GM18526 (cell line): ENCODE results near the gene SLIT3.

Experiments used
- POLR2A ChIP-seq: IDR thresholded peaks from 3 replicates; pipeline ENCODE4 v1.6.1; 2011; ENCODE audit not compliant: insufficient read length; ENCODE audit errors: extremely low read depth

SLIT3 gene

GRCh38 chr5:169221519-169221918 lies 79.4 kb downstream of the SLIT3 start:
- no peak for TF ChIP-seq POLR2A

GRCh38 chr5:169219961-169220360 lies 81.0 kb downstream of the SLIT3 start:
- no peak for TF ChIP-seq POLR2A

- no peak for TF ChIP-seq POLR2A
Measured at GRCh38 chr5:169219351-169219750, 81.6 kb downstream of the SLIT3 start.

GRCh38 chr5:169218861-169219260 lies 82.1 kb downstream of the SLIT3 start:
- TF ChIP-seq POLR2A = no peak

GRCh38 chr5:169218176-169218575 lies 82.8 kb downstream of the SLIT3 start:
- TF ChIP-seq POLR2A = no peak

- no peak for TF ChIP-seq POLR2A
Measured at GRCh38 chr5:169216866-169217265, 84.1 kb downstream of the SLIT3 start.

- TF ChIP-seq POLR2A = no peak
Measured at GRCh38 chr5:169213479-169213878, 87.5 kb downstream of the SLIT3 start.

GRCh38 chr5:169204788-169205400 lies 96.0 kb downstream of the SLIT3 start:
- TF ChIP-seq POLR2A = no peak

GRCh38 chr5:169202969-169203368 lies 98.0 kb downstream of the SLIT3 start:
- TF ChIP-seq POLR2A = no peak

- no peak for TF ChIP-seq POLR2A
Measured at GRCh38 chr5:169201597-169201996, 99.3 kb downstream of the SLIT3 start.

- TF ChIP-seq POLR2A = no peak
Measured at GRCh38 chr5:169200125-169200778, 100.7 kb downstream of the SLIT3 start.

- no peak for TF ChIP-seq POLR2A
Measured at GRCh38 chr5:169197343-169197742, 103.6 kb downstream of the SLIT3 start.

GRCh38 chr5:169196059-169196458 lies 104.9 kb downstream of the SLIT3 start:
- no peak for TF ChIP-seq POLR2A

GRCh38 chr5:169195601-169196000 lies 105.3 kb downstream of the SLIT3 start:
- TF ChIP-seq POLR2A = no peak

- no peak for TF ChIP-seq POLR2A
Measured at GRCh38 chr5:169192536-169192935, 108.4 kb downstream of the SLIT3 start.

GRCh38 chr5:169190849-169191248 lies 110.1 kb downstream of the SLIT3 start:
- TF ChIP-seq POLR2A = no peak

- no peak for TF ChIP-seq POLR2A
Measured at GRCh38 chr5:169185626-169186025, 115.3 kb downstream of the SLIT3 start.

GRCh38 chr5:169183576-169183975 lies 117.4 kb downstream of the SLIT3 start:
- no peak for TF ChIP-seq POLR2A

GRCh38 chr5:169182797-169183196 lies 118.1 kb downstream of the SLIT3 start:
- TF ChIP-seq POLR2A = no peak
